Measurements from ENCODE around the gene SPTBN1.

SPTBN1 gene

DNA sequence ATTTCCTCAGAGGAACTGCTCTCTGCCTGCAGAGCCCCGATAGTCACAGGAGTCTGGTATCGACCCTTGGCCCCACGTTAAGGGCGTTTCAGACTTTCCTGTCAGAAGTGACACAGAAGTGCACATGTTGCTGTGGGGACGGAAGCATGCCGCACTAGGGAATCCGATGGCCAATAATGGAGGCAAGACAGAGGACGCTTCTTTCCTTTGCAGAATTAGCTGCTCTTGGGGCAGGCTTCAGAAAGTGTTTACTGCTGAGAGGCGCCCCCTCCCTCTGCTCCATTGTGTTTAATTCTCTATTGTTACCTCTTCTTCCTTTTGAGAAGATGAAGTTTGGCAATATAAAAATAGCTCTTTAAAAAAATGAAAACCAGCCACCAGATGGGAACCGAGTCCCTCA, 148.7 kb downstream of the SPTBN1 start:
- FAIRE-seq, result no peak

DNA sequence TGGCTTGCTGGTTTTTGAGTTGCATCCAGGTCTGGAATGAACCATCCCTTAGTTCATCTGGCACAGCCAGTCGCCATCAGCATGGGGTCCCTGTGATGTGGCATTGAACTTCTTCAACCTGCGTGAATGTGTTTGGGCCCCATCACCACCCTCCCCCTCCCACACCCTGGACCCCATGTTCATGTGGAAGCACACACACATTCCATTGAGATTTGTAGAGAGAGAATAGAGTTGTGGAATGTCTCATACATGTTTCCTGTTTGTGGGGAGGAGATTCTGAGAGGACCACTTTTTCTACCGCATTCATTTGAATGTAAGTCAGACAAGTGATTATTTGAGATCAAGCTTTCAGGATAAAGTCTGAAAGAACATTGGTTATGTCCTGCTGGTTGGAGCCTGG, 149.7 kb downstream of the SPTBN1 start:
- DNase-seq (ENCODE audit: low spot score) (no peak), FAIRE-seq (no peak)

More for the DNA sequence above, 148.7 kb downstream of the SPTBN1 start:
- no peak for DNase-seq (ENCODE audit: low spot score)

DNA sequence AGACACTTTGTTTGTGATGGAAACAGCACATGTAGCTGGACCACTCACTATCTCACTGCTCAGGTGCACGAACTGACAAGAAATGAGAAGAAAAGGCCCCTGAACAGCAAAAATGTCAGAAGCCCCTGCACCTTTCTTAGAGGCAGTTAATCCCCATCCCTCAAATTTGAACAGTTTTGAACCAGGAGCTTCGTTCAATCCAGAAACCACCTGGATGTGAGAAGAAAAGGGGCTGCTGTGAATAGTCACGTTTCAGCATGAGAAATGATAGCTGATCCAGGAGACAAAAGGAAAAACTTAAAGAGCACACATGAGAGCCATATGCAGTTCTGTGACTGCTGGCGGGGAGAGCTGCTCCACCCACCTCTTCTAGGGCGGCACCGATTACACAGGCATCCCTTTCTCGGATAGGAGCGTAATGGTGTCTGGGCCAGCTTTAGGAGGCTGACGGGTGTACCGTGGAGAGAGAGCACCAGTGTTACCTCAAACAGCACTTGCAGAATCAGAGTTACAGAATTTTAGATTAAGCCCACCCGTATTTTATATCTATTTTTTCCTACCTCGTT, 150.3 kb downstream of the SPTBN1 start:
- DNase-seq (ENCODE audit: low spot score), result no peak
- no peak for FAIRE-seq

DNA sequence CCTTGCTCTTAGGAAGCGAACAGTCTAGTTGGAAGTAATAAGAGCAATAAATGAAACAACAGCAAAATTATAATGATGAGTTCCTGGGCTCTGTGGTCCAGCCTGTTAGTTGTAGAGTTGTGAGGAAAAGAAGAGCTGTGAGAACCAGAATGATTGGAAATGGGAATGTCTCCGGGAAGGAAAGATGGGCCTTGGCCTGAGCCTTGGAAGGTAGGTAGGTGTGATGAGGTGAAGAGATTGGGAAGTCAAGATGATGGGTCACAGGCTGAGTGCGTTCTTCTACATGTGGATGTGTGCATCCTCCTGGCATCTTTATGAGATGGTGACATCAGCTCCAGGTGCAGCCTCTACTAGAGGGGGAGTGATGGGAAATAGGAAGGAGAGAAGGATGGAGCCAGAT, 152.1 kb downstream of the SPTBN1 start:
- FAIRE-seq, result no peak
- no peak for DNase-seq (ENCODE audit: low spot score)

DNA sequence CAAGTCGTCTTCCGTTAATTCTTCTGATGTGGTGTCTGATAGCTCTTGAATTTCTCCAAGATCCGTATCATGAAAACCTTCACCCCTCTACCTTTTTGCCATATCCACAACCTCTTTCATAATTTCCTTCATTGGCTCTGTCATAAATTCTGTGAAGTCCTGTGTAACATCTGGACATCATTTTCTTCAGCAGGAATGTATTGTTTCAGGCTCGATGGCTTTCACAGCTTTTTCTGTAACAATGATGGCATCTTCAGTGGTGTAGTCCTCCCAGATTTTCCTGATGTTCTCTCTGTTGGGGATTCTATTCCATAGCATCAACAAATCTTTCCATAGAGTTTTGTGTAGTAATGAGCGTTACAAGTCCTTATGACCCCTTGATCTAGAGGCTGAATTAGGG, 153.1 kb downstream of the SPTBN1 start:
- FAIRE-seq (no peak), DNase-seq (ENCODE audit: low spot score) (no peak)

DNA sequence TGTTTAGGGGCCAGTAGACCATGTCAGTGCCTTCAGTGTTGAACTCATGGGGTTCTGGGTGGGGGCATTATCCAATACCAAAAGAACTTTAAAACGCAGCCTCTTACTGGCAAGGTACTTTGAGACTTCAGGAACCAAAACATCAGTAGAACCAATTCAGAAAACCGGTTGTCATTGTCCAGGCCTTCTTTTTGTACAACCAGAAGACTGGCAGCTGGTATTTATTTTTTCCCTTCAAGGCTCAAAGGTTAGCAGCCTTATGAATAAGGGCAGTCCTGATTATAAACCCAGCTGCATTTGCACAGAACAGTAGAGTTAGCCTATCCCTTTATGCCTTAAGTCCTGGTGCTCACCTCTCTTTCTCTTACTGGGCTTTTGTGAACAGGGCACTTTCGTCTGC, 153.5 kb downstream of the SPTBN1 start:
- FAIRE-seq (no peak), DNase-seq (ENCODE audit: low spot score) (no peak)

DNA sequence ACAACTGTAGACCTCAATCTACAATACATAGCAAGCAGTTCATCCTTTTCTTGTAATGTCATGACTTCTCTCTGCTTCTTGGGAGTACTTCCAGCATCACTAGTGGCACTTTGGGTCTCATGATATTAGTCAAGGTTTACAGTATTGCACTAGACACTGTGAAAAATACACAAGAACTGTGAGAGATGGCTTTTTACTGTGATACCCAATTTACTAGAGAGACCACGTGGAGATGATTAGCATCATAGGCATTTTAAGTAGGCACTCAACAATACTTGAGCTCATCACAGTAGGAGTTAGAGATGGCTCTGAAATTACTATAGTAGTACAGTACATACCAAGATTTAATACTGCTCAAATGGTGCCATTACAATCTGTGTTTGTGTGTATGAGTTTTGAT, 154.6 kb downstream of the SPTBN1 start:
- no peak for DNase-seq (ENCODE audit: low spot score)
- FAIRE-seq, result no peak

DNA sequence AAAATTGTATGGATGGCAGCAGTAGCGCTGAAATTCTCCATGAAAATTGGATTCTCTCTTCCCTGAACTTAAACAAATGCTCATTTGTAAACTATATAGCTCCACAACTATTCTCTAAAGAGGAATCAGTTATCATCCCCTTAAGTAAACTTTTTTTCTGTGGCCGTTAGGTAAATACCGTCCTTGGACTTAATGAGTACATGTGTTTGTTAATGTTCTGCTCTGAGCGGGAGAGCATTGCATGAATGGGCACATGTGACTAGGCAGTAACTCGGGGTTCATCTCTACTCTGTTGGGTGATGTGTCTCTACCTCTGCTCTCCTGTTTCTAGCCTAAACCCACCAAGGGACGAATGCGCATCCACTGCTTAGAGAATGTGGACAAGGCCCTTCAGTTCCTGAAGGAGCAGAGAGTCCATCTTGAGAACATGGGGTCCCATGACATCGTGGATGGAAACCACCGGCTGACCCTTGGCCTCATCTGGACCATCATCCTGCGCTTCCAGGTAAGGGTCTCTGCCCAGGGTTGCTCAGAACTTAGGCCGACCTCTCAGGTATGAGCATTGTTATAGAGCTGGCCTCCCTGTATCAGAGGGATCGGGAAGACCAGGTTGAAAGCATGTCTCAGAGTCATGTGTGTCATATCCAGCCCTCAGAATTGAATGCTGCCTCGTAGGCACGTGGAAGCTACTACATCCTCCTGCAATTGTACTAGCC, 155.9 kb downstream of the SPTBN1 start:
- DNase-seq (ENCODE audit: low spot score), result no peak
- FAIRE-seq, result no peak

DNA sequence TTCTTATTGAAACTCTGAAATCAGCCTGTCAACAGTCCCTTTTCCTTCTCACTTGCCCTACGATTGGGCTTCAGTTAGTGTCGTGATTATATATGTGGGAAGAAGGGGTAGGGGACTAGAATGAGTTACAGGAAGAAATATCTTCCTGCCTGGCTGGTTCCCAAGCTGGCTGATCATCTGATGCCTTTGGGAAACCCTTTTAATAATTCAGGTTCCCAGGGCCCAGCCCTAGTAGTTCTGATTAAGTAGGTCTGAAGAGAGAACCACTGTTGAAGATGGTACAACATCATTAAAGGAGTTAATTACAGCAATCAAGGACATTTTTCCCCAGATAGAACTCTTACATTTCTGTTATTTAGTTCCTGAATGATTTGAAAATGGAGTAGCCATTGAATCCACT, 157.3 kb downstream of the SPTBN1 start:
- no peak for DNase-seq (ENCODE audit: low spot score)
- no peak for FAIRE-seq

DNA sequence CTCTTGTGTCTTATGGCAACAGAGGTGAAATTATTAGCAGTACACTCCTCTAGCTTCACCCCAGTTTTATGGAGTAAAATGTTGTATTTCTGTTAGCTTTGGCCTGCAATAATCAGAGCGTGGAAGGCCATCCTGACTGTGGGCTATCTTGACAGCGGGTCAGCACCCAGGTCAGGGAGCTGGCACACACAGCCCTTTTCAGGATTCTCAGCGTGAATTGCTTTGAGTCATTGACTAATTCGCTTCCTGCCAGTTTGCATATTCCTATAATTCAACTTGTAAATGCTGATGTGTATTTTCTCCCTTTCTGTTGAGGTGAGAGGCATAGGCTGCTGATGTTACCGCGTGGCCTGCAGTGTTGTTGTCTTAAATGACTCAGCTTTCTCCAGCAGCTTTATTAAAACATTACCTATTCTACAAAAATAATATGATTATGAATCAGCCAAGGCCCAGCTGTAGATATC, 157.7 kb downstream of the SPTBN1 start:
- DNase-seq (ENCODE audit: low spot score) (no peak), FAIRE-seq (no peak)

DNA sequence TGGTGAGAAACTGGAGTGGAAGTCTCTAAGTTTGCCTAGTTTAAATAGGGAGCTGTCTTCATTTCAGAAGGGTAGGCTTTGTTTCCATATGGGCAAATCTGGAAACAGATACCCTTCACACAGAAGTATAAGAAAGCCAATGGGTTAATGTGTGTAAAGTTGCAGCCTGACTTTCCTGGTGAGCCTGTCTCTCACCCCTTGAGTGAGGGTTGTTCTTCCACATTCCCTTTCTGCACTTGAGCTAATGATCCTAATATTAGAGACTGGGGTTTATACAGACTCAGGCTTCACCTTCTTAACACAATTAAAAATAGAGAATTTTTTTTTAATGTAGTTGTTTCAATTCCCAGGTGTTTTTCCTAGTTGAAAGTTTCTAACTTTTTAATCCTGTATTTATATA, 158.7 kb downstream of the SPTBN1 start:
- DNase-seq (ENCODE audit: low spot score), result no peak
- no peak for FAIRE-seq

DNA sequence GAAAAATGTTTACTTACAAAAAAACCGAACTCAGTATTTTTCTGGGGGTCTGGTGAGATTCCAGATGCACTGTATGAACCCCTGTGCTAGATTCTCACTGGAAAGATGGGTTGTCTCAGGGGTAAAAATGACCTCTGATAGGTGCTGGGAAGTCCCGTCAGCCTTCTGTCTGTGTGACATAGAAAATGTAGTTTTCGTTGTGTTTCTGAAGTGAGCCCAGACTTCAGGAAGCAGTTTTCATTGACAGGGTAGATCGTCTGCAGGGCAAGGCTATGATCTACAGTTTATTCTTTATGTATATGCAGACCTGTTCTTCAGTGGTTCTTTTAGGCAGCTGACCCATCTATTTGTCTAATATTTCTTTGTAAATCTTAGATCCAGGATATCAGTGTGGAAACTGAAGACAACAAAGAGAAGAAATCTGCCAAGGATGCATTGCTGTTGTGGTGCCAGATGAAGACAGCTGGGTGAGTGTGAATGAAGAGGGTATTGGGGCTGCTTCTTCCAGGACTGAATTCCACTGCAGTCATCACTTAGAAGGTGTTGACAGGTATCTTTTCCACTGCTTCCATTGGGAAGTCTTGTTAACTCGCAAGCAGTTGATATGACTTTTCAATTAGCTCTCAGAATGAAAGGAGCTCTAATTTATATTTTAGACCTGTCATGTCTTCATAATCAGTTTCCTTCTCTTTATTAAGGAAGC, 159.9 kb downstream of the SPTBN1 start:
- FAIRE-seq (no peak), DNase-seq (ENCODE audit: low spot score) (no peak)

DNA sequence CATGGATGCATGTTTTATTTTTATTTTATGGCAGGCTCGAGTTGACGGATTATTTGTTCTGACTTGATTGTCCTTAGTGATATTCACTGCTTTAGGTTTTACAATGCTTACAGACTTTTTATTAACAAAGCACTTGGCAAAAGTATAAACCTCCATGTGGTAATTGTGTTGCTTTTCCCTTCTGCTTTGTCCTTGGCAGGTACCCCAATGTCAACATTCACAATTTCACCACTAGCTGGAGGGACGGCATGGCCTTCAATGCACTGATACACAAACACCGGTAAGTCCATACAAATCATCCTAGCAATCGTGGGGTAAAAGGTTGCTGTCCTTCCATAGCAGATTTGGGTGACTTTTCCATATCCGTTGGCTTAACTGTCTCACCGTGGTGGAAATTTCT, 161.3 kb downstream of the SPTBN1 start:
- FAIRE-seq, result no peak
- no peak for DNase-seq (ENCODE audit: low spot score)

DNA sequence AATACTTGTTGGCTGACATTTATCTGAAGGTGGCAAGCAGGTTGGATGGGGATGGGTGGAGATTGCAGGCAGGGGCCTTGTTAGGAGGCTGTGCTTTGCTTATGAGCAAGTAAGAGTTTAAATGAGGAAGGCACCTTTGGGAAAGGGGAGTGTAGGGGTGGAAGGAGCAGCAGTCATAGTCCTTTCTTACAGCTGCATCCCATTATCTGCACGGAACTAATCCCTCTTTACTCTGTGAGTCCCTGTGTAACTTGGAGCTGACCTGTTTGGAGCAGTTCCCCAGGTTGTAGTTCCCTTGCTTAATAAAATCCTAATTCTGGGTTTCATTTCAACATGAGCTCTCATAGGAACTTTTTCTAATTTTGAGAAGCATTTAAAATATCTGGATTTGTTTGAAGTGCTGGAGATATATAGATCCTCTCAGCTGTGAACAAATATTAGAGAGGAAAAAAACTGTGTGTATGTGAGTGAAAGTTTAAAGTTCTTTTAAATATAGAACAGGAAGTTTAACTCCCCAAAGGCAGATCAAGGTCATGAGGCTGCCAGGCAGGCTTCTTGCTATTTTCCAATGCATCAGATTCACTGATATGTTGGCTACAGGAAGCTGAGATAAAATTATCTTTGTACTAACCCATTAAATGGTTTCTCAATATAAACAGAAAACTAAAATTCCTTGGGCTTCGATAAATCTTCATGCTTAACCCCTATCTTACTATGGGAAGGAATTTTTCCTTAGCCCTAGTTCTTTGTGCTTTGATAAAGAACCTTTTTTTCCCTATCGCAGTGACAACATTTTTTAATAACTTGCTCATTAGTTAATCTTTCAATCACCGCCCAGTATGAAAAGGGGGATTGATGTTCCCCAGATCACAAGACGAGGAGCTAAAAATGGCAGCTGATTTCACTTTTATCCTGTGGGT, 162.8 kb downstream of the SPTBN1 start:
- FAIRE-seq (no peak), DNase-seq (ENCODE audit: low spot score) (no peak)

DNA sequence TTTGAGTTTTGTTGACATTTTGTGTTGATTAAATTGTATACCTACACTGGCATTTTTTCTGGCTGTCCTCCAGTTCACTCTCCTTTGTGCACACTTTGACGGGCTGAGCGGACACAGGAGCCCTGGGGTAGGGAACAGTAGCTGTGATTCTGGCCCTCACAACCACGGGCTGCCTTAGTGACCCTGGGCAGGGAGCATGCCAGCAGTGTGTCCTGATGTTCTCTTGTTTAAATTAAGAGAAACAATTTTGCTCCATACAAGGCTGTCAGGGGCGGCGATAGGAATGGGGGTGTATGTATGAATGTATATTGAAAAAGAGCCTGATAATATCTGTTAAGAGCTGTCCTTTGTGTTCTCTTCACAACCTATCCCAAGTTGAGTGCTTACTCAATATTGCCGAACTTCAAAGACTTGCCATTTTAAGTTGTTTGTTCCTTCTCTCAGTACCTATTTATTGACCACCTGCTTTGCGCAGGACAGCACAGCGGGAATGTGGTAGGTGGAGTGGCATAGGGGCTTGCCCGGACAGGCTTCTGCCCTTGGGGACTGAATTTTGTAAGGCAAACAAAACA, 163.6 kb downstream of the SPTBN1 start:
- FAIRE-seq, result no peak
- no peak for DNase-seq (ENCODE audit: low spot score)

DNA sequence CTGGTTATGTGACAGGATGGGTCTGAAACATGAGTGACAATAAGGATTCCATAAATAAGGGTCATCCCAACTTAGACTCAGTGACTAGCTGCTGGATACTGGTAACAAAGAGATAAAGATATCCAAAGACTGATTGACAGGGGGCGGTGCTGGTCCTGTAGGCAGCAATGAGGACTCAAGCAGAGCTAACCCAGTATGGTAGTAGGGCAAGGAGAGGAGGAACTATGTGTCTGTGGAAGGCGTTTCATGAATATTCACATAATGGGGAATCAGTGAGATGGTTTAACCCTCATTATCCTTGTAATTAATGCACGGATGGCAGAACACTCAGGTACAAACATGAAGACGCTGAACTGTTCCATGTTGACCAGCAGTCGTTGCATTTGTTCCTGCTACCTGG, 164.8 kb downstream of the SPTBN1 start:
- no peak for FAIRE-seq

DNA sequence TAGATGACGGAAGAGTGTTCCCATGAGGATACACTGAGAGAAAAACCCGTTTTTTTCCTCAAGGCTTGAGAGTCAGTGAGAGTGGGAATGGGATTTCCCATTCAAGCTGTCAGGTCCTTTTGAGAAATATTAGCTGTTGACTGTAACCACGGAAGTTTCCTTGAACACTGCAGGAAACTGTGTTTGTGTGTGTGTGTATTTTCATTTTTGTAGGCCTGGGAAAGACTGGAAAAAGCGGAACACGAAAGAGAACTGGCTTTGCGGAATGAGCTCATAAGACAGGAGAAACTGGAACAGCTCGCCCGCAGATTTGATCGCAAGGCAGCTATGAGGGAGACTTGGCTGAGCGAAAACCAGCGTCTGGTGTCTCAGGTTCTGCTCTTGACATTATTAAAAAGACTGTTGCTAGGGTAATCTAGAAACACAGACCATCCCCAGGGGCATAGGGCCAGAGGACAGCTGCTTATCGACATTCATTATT, 168.5 kb downstream of the SPTBN1 start:
- DNase-seq (ENCODE audit: low spot score) (no peak), FAIRE-seq (no peak)

More for the DNA sequence above, 164.8 kb downstream of the SPTBN1 start:
- no peak for DNase-seq (ENCODE audit: low spot score)

DNA sequence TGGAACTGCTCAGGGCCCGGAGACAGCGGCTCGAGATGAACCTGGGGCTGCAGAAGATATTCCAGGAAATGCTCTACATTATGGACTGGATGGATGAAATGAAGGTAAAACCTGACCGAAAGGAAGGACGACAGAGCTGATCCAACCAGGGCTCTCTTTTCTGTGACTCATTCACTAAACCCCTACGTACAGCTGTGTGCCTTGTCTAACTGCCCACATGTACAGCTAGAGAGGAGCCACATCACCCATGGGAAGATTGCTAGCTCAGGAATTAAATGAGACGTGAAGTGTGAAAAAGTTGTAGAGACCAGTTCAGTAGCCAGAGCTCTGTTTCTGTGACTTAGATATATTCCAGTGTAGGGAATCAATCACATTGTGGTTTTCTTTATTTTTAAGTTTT, 170.0 kb downstream of the SPTBN1 start:
- FAIRE-seq (no peak), DNase-seq (ENCODE audit: low spot score) (no peak)

DNA sequence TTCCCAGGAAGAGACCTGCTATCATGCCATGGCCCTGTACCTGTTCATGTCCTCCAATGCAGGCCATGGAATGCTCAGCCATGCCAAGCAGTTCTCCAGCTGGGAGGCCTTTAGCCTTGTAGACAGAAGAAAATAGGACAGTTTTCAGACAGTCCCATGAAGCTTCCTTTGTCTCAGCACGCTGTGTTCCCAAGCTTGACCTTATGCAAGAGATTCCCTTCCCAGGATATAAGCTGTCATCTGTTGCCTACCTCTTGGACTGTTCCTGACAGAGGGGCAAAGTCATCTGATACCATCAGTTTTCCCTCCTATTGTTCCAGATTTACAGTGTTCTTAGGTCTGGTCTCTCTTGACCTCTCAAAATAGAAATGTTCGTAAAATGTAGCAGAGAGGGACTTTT, 170.8 kb downstream of the SPTBN1 start:
- no peak for DNase-seq (ENCODE audit: low spot score)
- FAIRE-seq, result no peak

DNA sequence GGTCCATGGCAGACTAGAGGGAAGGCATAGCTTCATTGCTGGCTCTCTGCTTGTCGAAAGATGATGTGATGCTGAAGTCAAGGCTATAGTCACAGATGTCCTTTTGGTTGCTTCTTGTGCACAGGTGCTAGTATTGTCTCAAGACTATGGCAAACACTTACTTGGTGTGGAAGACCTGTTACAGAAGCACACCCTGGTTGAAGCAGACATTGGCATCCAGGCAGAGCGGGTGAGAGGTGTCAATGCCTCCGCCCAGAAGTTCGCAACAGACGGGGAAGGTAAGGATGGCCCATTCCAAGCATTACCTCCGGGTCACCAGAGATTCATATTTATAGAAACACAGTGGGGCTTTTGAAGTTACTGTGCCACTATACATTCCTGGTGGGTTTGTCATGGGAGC, 171.8 kb downstream of the SPTBN1 start:
- FAIRE-seq (peak; percentile 30), DNase-seq (ENCODE audit: low spot score) (no peak)

DNA sequence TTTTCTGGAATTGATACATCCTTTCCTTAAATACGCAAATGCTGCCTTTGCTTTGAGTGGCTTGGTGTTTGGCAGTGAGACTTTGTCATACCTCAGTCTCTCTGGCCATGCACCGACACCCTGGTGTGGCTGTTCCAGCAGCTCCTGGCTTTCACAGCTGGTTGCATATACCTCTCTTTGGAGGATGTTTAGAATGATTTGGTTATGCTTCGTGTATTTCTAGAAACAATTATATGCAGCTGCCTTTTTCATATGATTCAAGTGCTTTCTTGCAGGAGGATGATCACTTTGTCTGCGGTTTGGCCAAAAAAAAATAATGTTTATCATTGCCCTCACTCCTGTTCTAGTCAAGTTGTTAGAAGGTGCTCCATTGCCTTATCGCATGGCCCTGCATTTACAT, 172.3 kb downstream of the SPTBN1 start:
- DNase-seq (ENCODE audit: low spot score) (no peak), FAIRE-seq (no peak)
